Spleen (tissue), 11 donors: ENCODE measurements around the gene MYO1B. TPM values are rescaled to one million over a fixed set of nuclear protein-coding genes. Genes with fewer than 3 reads are reported as not detected.

Experiments used
- DNase-seq: peaks from one replicate; pipeline ENCODE4 v3.0.0-alpha.2; 2020
- H3K27ac ChIP-seq, 8 donors: fragments of 200-600 bp; sonication (generic) in 7 of 8; 1 replicate in 4 of 8; 2 replicates in 4 of 8; pipeline versions ENCODE4 v1.5.0 to v1.8.0; 2016 to 2021; ENCODE audit warnings: inconsistent platforms in 4 of 8, mild to moderate bottlenecking in 4 of 8, moderate library complexity in 1 of 8
- H3K27me3 ChIP-seq, 7 donors: fragments of 200-600 bp; sonication (generic) in 6 of 7; replicated peaks in 1 of 7; 1 replicate in 4 of 7; 2 replicates in 3 of 7; pipeline versions ENCODE4 v1.5.0 to v1.8.0; 2016 to 2021; ENCODE audit warnings: inconsistent platforms in 3 of 7, mild to moderate bottlenecking in 1 of 7
- H3K36me3 ChIP-seq, 6 donors: fragments of 200-600 bp; sonication (generic) in 5 of 6; 1 replicate in 4 of 6; 2 replicates in 2 of 6; pipeline versions ENCODE4 v1.5.0 to v1.8.0; 2016 to 2021; ENCODE audit warnings: inconsistent platforms in 2 of 6
- H3K4me1 ChIP-seq, 6 donors: fragments of 200-600 bp; sonication (generic) in 5 of 6; 1 replicate in 3 of 6; 2 replicates in 3 of 6; pipeline versions ENCODE4 v1.5.0 to v1.8.0; 2016 to 2021; ENCODE audit warnings: inconsistent platforms in 3 of 6
- H3K4me3 ChIP-seq, 8 donors: fragments of 200-600 bp; sonication (generic) in 7 of 8; 1 replicate in 4 of 8; 2 replicates in 4 of 8; pipeline versions ENCODE4 v1.5.0 to v1.8.0; 2016 to 2021; ENCODE audit warnings: inconsistent platforms in 4 of 8, mild to moderate bottlenecking in 4 of 8, moderate library complexity in 2 of 8
- H3K9me3 ChIP-seq, 8 donors: fragments of 200-600 bp; sonication (generic) in 7 of 8; 1 replicate in 4 of 8; 2 replicates in 4 of 8; pipeline versions ENCODE4 v1.5.0 to v1.8.0; 2016 to 2021; ENCODE audit warnings: inconsistent platforms in 4 of 8
- CTCF ChIP-seq, 11 experiments: fragments of 200-600 bp in 7 of 11; fragments of 450-650 bp in 4 of 11; sonication (generic) in 4 of 11; IDR thresholded peaks in 8 of 11; conservative IDR thresholded peaks in 3 of 11; 1 replicate in 7 of 11; 2 replicates in 4 of 11; pipeline versions ENCODE4 v1.4.0 to v1.8.0; 2016 to 2021; ENCODE audit warnings: antibody characterized with exemption in 11 of 11, inconsistent platforms in 4 of 11, mild to moderate bottlenecking in 1 of 11
- POLR2A ChIP-seq, 3 donors: fragments of 450-650 bp; IDR thresholded peaks; one replicate each; pipeline ENCODE4 v1.5.1; 2017; ENCODE audit warnings: antibody characterized with exemption in 3 of 3, mild to moderate bottlenecking in 1 of 3
- POLR2AphosphoS5 ChIP-seq, 3 donors: sonication (generic); formaldehyde crosslinking; IDR thresholded peaks; one replicate each; pipeline ENCODE4 v1.5.1; 2017; ENCODE audit warnings: antibody characterized with exemption in 3 of 3
- WGBS, 5 donors: extraction: QIAGEN DNeasy Blood & Tissue Kit in 3 of 5; methylation state at CpG; one replicate each; pipeline versions ENCODE4 v1.1.5 to v1.1.7; 2013 to 2018; 5-methylcytosine and 5-hydroxymethylcytosine counted together
- intact Hi-C: fragments of 100-400 bp; cut with DNase I; formaldehyde crosslinking; loops from one replicate; pipeline ENCODE4 v1.15.0; 2023; ENCODE audit warnings: low total_unique reads
- polyA plus RNA-seq, 3 donors: library from polyadenylated mRNA; stranded (reverse); fragments of 200-250 nt; gene quantifications; one replicate each; pipeline ENCODE4 v1.2.1, GENCODE V29; 2013
- total RNA-seq, 7 donors: library from RNA; depleted of rRNA in 3 of 7; stranded (reverse); fragments of >200 nt in 3 of 7; fragmentation: NEBNext Ultra II Directional in 4 of 7; extraction: Animal tissue kit (Norgen Biotek cat#: 25700) in 4 of 7; gene quantifications; one replicate each; pipeline versions ENCODE4 v1.1.0 to v1.2.1, GENCODE V29; 2016 to 2021
- donor health status: healthy with polysubstance abuse.
- donor health status: DM: no; HTN: no; CAD: no; lungs with moderate emphysema.
- donor health status: DM: no; HTN: no; CAD: no.
- donor health status: Bipolar disorder and iron deficiency.
- donor health status: healthy.
- donor health status: DM: no; HTN: no; CAD: no.
- donor health status: DM: yes; HTN: yes; CAD: no.

Gene MYO1B
- total and polyA plus RNA-seq, 10 donors, result 5.3 to 25.8 (median 19.0) TPM

DNA sequence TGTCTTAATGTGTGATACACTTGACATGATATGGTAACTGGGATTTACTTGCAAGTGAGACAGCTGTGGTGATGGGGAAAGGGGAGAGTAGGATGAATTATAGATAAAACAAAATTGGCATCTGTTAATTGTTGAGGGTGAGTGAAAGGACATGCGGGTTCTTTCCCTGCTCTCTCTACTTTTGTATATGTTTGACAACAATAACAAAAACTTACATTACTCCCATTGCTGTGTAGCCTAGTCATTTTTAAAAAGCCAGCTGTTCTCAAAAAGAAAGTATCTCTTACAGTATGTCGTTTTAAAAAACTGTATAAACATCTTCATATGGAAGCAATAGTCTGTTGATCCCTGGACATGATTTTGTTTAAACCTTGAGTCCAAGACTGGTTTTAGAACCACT, 117.6 kb downstream of the MYO1B start:
- H3K27ac ChIP-seq, result no peak overlapping the region
- H3K9me3 ChIP-seq, result no peaks in the 10 kb centered on the region
- no peak overlapping the region for H3K4me3 ChIP-seq
- no peak for TF ChIP-seq POLR2A (IDR thresholded peaks at IDR 0.05)
- TF ChIP-seq CTCF (IDR thresholded peaks at IDR 0.05 in 8 of 11, conservative IDR thresholded peaks at IDR 0.05 in 3 of 11), result no peak
- no peak for TF ChIP-seq POLR2AphosphoS5 (IDR thresholded peaks at IDR 0.05)
- intact Hi-C loops, result no loop called here
- no peaks in the 10 kb centered on the region for H3K36me3 ChIP-seq
- H3K4me1 ChIP-seq, result no peaks in the 10 kb centered on the region
- 75 to 90% (median 82%) methylated on average over 2 of the region's 2 CpGs for WGBS, 5 donors
- no peak for DNase-seq
- H3K27me3 ChIP-seq, result no peaks in the 10 kb centered on the region

- WGBS, 5 donors, result 25 to 55% (median 37%) methylated on average over 3 of the region's 3 CpGs
- Histone ChIP-seq H3K27ac (no peak overlapping the region), H3K36me3 (no peaks in the 10 kb centered on the region), H3K4me1 (no peaks in the 10 kb centered on the region), H3K27me3 (no peaks in the 10 kb centered on the region), H3K4me3 (no peak overlapping the region), H3K9me3 (no peaks in the 10 kb centered on the region)
- TF ChIP-seq POLR2A (IDR thresholded peaks at IDR 0.05) (no peak), POLR2AphosphoS5 (IDR thresholded peaks at IDR 0.05) (no peak), CTCF (IDR thresholded peaks at IDR 0.05 in 8 of 11, conservative IDR thresholded peaks at IDR 0.05 in 3 of 11) (no peak)
- intact Hi-C loops, result no loop called here
- DNase-seq, result no peak
Measured at GRCh38 chr2:191363267-191363666, 118.1 kb downstream of the MYO1B start.

GRCh38 chr2:191365089-191365488, 119.9 kb downstream of the MYO1B start:
- intact Hi-C loops, result no loop called here
- Histone ChIP-seq H3K27me3 (no peaks in the 10 kb centered on the region), H3K27ac (no peak overlapping the region), H3K9me3 (no peaks in the 10 kb centered on the region), H3K36me3 (no peaks in the 10 kb centered on the region), H3K4me1 (no peaks in the 10 kb centered on the region), H3K4me3 (no peak overlapping the region)
- 89 to 100% (median 94%) methylated on average over 2 of the region's 2 CpGs for WGBS, 5 donors
- TF ChIP-seq POLR2A (IDR thresholded peaks at IDR 0.05) (no peak), CTCF (IDR thresholded peaks at IDR 0.05 in 8 of 11, conservative IDR thresholded peaks at IDR 0.05 in 3 of 11) (no peak), POLR2AphosphoS5 (IDR thresholded peaks at IDR 0.05) (no peak)
- no peak for DNase-seq

DNA sequence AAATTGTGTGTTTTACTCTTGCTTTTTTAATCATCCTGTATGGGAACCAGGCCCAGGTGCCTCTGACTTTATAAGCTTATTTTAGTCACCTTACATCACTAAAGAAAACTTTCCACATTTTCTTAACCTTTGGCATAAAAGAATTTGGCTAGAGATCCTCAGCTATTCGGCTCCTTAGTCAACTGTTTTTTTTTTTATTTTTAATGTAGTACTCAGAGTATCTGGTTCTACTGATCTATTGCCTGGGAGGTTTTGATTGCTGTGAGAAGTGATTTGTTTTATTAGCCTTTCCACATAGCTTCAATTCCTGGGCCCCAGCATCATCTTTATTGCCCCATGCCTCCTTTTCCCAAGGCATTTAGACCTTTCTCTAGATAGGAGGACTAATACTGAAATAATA, 121.0 kb downstream of the MYO1B start:
- no peaks in the 10 kb centered on the region for H3K27me3 ChIP-seq
- intact Hi-C loops, result no loop called here
- 60 to 97% (median 69%) methylated on average over 1 of the region's 1 CpG for WGBS, 5 donors
- no peaks in the 10 kb centered on the region for H3K4me1 ChIP-seq
- no peaks in the 10 kb centered on the region for H3K36me3 ChIP-seq
- no peak overlapping the region for H3K27ac ChIP-seq
- H3K4me3 ChIP-seq, result no peak overlapping the region
- TF ChIP-seq POLR2AphosphoS5 (IDR thresholded peaks at IDR 0.05), result no peak
- no peak for TF ChIP-seq POLR2A (IDR thresholded peaks at IDR 0.05)
- TF ChIP-seq CTCF (IDR thresholded peaks at IDR 0.05 in 8 of 11, conservative IDR thresholded peaks at IDR 0.05 in 3 of 11), result no peak
- H3K9me3 ChIP-seq, result no peaks in the 10 kb centered on the region
- no peak for DNase-seq
